GM18502 (cell line): ENCODE results near the gene FAM241A.
"Not testable (repeated sequence)": the region's sequence is repeated elsewhere in the genome, so short reads cannot be mapped to it uniquely, and the experiment has no call there.

Experiments
- ATAC-seq: cut with Tn5 transposase; IDR thresholded peaks from one replicate; pipeline ENCODE4 v1.9.1; 2021; ENCODE audit warnings: mild to moderate bottlenecking; ENCODE audit not compliant: unreplicated experiment, poor library complexity

The FAM241A gene

GRCh38 chr4:112145326-112145789 is at the start of gene FAM241A:
TSS of gene FAM241A (plus strand) at chr4:112145454. CDS start at chr4:112145581, 127 bp downstream.
- peak; percentile 96 for ATAC-seq

- no peak for ATAC-seq
These were observed 46.3 kb upstream of the FAM241A start for GRCh38 chr4:112098841-112099530.

GRCh38 chr4:112099701-112100297 is 45.5 kb upstream of the FAM241A start:
- peak; percentile 89 for ATAC-seq

GRCh38 chr4:112102875-112103370 is 42.3 kb upstream of the FAM241A start:
- no peak for ATAC-seq

- no peak for ATAC-seq
These were observed 39.9 kb upstream of the FAM241A start for GRCh38 chr4:112105201-112105969.

- peak; percentile 63 for ATAC-seq
These were observed 35.7 kb upstream of the FAM241A start for GRCh38 chr4:112109360-112110058.

- ATAC-seq, result no peak
These were observed 35.2 kb upstream of the FAM241A start for GRCh38 chr4:112110059-112110425.

- no peak for ATAC-seq
These were observed 33.9 kb upstream of the FAM241A start for GRCh38 chr4:112111306-112111705.

- ATAC-seq, result not testable (repeated sequence)
These were observed 33.2 kb upstream of the FAM241A start for GRCh38 chr4:112112095-112112494.

GRCh38 chr4:112112590-112113170 is 32.6 kb upstream of the FAM241A start:
- ATAC-seq, result no peak

GRCh38 chr4:112113864-112114263 is 31.4 kb upstream of the FAM241A start:
- no peak for ATAC-seq

- no peak for ATAC-seq
These were observed 30.8 kb upstream of the FAM241A start for GRCh38 chr4:112114452-112114851.

GRCh38 chr4:112118742-112119352 is 26.4 kb upstream of the FAM241A start:
- no peak for ATAC-seq

GRCh38 chr4:112119353-112119783 is 25.9 kb upstream of the FAM241A start:
- ATAC-seq, result peak; percentile 93

- no peak for ATAC-seq
These were observed 25.2 kb upstream of the FAM241A start for GRCh38 chr4:112120021-112120420.

- no peak for ATAC-seq
These were observed 19.8 kb upstream of the FAM241A start for GRCh38 chr4:112125416-112125815.

- no peak for ATAC-seq
These were observed 18.1 kb upstream of the FAM241A start for GRCh38 chr4:112127048-112127637.

GRCh38 chr4:112127803-112128202 is 17.5 kb upstream of the FAM241A start:
- ATAC-seq, result no peak

GRCh38 chr4:112128452-112128851 is 16.8 kb upstream of the FAM241A start:
- no peak for ATAC-seq
